T-helper 17 cell (primary cell): ENCODE results near the gene LILRA2. TPM values are rescaled to one million over a fixed set of nuclear protein-coding genes. Genes with fewer than 3 reads are reported as not detected.
A peak's percentile ranks its signal among the peaks of the same experiment; 100 is the strongest.
"Not testable (repeated sequence)": the region's sequence is repeated elsewhere in the genome, so short reads cannot be mapped to it uniquely, and the experiment has no call there.

Source experiments
- ATAC-seq: fragments of 150-1000 bp; cut with Tn5 transposase; 2 replicates; pipeline ENCODE4 v1.10.0; 2021; ENCODE audit warnings: mild to moderate bottlenecking, moderate library complexity
- DNase-seq, 3 donors: peaks; one replicate each; pipeline versions ENCODE4 v3.0.0 to v3.0.0-alpha.2; 2020 to 2021
- H3K9me3 ChIP-seq: one replicate; pipeline ENCODE4 v1.7.0; 2013; ENCODE audit warnings: low read length, mild to moderate bottlenecking; ENCODE audit not compliant: control insufficient read depth, poor library complexity, severe bottlenecking
- H3K27ac Mint-ChIP-seq: one replicate; pipeline ENCODE4 v1.8.0; 2022; ENCODE audit warnings: mild to moderate bottlenecking, moderate library complexity, mixed read lengths
- H3K27me3 Mint-ChIP-seq: one replicate; pipeline ENCODE4 v1.8.0; 2022; ENCODE audit warnings: mixed read lengths
- H3K36me3 Mint-ChIP-seq: one replicate; pipeline ENCODE4 v1.8.0; 2022; ENCODE audit warnings: low read depth, mixed read lengths
- H3K4me1 Mint-ChIP-seq: one replicate; pipeline ENCODE4 v1.8.0; 2022; ENCODE audit warnings: mild to moderate bottlenecking, mixed read lengths
- H3K4me3 Mint-ChIP-seq: one replicate; pipeline ENCODE4 v1.8.0; 2022; ENCODE audit warnings: mild to moderate bottlenecking, moderate library complexity, mixed read lengths
- total RNA-seq, 4 donors: library from RNA in 2 of 4; stranded (reverse) in 2 of 4; gene quantifications; one replicate each; pipeline ENCODE4 v1.2.3 and lab custom pipeline; 2022 to 2026

LILRA2 gene
- total RNA-seq, 2 donors from 2014 or later = 0.68 to 3.3 TPM

DNA sequence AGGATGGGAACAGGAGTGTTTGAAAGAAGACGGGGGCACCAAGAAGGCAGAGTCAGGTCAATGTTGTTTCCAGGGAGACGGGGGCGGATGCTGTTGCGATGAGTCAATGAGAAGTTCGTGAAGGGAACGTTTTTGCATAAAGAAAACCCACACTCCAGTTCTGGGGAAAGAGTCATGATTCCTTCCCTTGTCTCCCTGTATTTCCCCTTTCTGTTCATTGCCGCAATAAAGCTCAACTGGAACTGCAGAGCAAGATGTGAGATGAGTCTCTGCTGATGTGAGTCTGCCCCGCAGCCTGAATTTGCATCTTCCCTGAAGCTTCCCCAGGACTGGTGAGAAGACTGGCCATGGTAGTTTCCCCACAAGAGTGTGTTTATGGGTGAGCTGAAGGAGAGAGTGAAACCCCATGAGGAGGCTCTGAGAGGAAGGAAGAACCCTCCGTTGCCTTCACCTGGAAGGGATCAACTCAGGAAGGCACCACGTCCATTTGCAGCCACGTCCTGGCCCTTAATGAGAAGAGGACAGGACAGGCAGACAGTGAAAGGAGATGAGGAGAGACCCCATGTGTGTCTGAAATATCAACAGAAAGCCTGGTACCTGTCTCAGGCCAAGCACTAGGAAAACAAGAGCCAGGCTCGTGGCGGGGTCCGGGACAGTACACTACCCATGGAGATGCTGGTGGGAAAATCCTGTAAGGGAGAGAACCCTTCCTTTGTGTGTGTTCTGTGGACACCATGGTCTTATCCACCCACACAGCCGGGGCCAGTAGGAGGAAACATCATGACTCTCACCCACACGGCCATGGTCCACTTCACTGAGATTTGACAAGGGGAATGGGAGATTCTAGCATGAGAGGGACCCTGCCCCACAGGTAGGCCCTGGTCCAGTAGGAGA is 33.5 kb downstream of the LILRA2 start:
- ATAC-seq = no peak
- H3K4me1 Mint-ChIP-seq = no peaks in the 10 kb centered on the region
- no peaks in the 10 kb centered on the region for H3K9me3 ChIP-seq
- H3K27ac Mint-ChIP-seq = no peak overlapping the region
- DNase-seq = no peak
- peaks cover 15% of the 10 kb centered on the region for H3K27me3 Mint-ChIP-seq
- H3K36me3 Mint-ChIP-seq = peaks cover 4% of the 10 kb centered on the region
- no peak overlapping the region for H3K4me3 Mint-ChIP-seq

- Mint-ChIP-seq H3K4me3 (no peak overlapping the region), H3K36me3 (peaks cover 4% of the 10 kb centered on the region), H3K4me1 (no peaks in the 10 kb centered on the region), H3K27ac (no peak overlapping the region), H3K27me3 (peaks cover 15% of the 10 kb centered on the region)
- H3K9me3 ChIP-seq = no peaks in the 10 kb centered on the region
- ATAC-seq = no peak
- no peak for DNase-seq
Observed at GRCh38 chr19:54607785-54608150, 34.2 kb downstream of the LILRA2 start.

- ATAC-seq (no peak), DNase-seq (no peak)
- H3K4me3 Mint-ChIP-seq = no peak overlapping the region
- peaks cover 15% of the 10 kb centered on the region for H3K27me3 Mint-ChIP-seq
- peaks cover 4% of the 10 kb centered on the region for H3K36me3 Mint-ChIP-seq
- no peak overlapping the region for H3K27ac Mint-ChIP-seq
- H3K9me3 ChIP-seq = no peaks in the 10 kb centered on the region
- H3K4me1 Mint-ChIP-seq = no peaks in the 10 kb centered on the region
Observed at GRCh38 chr19:54608205-54608604, 34.6 kb downstream of the LILRA2 start.

DNA sequence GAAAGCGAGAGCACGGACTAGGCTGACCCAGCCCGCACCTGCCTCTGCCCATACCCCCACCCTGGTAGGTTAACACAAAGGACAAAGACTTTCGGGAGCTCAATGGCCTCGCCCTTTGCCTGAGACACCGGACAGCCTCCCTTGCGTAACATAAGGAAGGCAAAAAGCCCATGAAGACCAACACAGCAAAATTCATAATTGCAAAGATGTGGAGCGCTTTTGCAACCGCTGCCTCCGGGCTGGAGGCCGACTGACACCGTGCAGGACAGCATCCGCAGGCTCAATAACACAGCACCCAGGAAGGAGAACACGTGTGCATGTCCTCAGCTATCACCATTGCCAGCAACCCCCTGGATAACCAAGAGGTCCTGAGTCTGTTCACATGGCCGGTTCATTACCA is 35.2 kb downstream of the LILRA2 start:
- Mint-ChIP-seq H3K4me1 (no peaks in the 10 kb centered on the region), H3K27me3 (peaks cover 15% of the 10 kb centered on the region), H3K27ac (no peak overlapping the region), H3K36me3 (peaks cover 4% of the 10 kb centered on the region), H3K4me3 (no peak overlapping the region)
- no peak for ATAC-seq
- DNase-seq = no peak
- H3K9me3 ChIP-seq = no peaks in the 10 kb centered on the region

DNA sequence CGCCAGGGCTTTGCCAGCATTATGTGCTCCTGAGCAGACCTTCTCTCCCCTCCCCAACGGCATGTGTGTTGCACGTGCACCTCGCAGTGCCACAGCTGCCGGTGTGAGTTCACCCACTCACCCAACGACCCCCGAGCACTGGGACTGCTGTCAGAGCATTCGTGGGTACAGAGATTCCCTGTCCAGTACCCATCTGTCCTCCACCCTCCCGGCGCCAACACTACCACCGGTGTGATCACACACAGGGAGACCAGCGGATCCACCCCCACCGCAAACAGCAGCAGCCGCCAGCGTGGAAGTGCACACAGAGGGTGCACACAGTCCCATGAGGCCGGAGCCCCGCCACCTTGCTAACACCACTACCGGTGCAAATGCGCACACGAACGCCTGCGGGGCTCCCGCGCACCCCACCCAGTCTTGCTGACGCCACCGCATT is 35.8 kb downstream of the LILRA2 start:
- no peak for ATAC-seq
- Mint-ChIP-seq H3K4me1 (no peaks in the 10 kb centered on the region), H3K4me3 (no peak overlapping the region), H3K27me3 (peaks cover 15% of the 10 kb centered on the region), H3K27ac (no peak overlapping the region), H3K36me3 (peaks cover 4% of the 10 kb centered on the region)
- DNase-seq = no peak
- H3K9me3 ChIP-seq = no peaks in the 10 kb centered on the region

DNA sequence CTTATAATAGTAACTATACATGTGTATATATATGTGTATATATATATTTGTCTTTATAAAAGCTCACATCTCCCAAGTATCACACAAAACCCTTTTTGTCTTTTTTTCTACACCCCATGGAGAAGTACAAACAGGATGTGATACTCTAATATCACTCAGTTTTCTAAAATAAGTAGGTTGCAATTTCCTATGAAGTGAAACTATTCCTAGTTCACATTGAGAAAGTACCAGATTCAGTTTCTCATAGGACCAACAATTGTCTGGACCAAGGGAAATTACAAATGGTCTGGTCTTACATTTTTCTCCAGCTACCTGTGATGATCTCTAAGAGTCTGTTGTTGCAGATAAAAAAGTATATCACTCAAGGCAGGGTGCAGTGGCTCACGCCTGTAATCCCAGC is 38.8 kb downstream of the LILRA2 start:
- no peaks in the 10 kb centered on the region for H3K4me1 Mint-ChIP-seq

DNA sequence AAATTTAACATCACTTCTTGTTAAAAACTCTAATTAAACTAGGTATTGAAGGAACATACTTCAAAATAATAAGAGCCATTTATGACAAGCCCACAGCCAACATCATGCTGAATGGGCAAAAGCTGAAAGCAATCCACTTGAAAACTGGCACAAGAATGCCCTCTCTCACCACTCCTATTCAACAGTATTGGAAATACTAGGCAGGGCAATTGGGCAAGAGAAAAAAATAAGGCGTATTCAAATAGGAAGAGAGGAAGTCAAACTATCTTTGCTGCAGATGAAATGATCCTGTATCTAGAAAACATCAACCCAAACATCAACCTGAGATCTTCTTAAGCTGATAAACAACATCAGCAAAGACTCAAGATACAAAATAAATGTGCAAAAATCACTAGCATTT is 41.1 kb downstream of the LILRA2 start:
- Mint-ChIP-seq H3K4me3 (no peak overlapping the region), H3K27me3 (peaks cover 12% of the 10 kb centered on the region), H3K36me3 (peaks cover 3% of the 10 kb centered on the region), H3K4me1 (no peaks in the 10 kb centered on the region), H3K27ac (no peak overlapping the region)
- DNase-seq = no peak
- H3K9me3 ChIP-seq = no peaks in the 10 kb centered on the region
- ATAC-seq = no peak

More for the DNA sequence above, 38.8 kb downstream of the LILRA2 start:
- no peak overlapping the region for H3K27ac Mint-ChIP-seq
- H3K27me3 Mint-ChIP-seq = peaks cover 19% of the 10 kb centered on the region
- no peak for DNase-seq
- no peak for ATAC-seq
- no peaks in the 10 kb centered on the region for H3K9me3 ChIP-seq
- H3K4me3 Mint-ChIP-seq = no peak overlapping the region
- H3K36me3 Mint-ChIP-seq = peaks cover 4% of the 10 kb centered on the region

DNA sequence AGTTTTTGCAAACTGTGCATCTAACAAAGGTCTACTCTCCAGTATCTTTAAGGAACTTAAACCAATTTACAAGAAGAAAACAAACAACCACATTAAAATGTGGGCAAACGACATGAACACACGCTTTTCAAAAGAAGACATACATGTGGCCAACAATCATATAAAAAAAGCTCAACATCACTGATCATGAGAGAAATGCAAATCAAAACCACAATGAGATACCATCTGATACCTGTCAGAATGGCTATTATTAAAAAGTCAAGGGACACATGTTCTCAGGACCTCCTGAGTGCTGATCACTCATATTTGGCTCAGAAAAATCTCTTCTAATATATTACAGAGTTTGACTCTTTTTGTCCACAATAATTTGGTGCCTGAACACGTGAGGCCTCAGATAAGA is 42.5 kb downstream of the LILRA2 start:
- no peak overlapping the region for H3K4me3 Mint-ChIP-seq
- ATAC-seq = no peak
- H3K27ac Mint-ChIP-seq = no peak overlapping the region

GRCh38 chr19:54616821-54617560 is 43.4 kb downstream of the LILRA2 start:
- ATAC-seq = no peak
- DNase-seq = no peak
- Mint-ChIP-seq H3K27ac (no peak overlapping the region), H3K4me1 (no peaks in the 10 kb centered on the region), H3K4me3 (peak overlapping the region; percentile 28), H3K27me3 (peaks cover 19% of the 10 kb centered on the region), H3K36me3 (no peaks in the 10 kb centered on the region)
- no peaks in the 10 kb centered on the region for H3K9me3 ChIP-seq

More for the DNA sequence above, 42.5 kb downstream of the LILRA2 start:
- no peaks in the 10 kb centered on the region for H3K36me3 Mint-ChIP-seq
- DNase-seq = no peak
- no peaks in the 10 kb centered on the region for H3K4me1 Mint-ChIP-seq
- H3K9me3 ChIP-seq = no peaks in the 10 kb centered on the region
- H3K27me3 Mint-ChIP-seq = peaks cover 10% of the 10 kb centered on the region

- no peaks in the 10 kb centered on the region for H3K9me3 ChIP-seq
- ATAC-seq = no peak
- DNase-seq = no peak
- no peaks in the 10 kb centered on the region for H3K36me3 Mint-ChIP-seq
- peaks cover 39% of the 10 kb centered on the region for H3K27me3 Mint-ChIP-seq
- peaks cover 2% of the 10 kb centered on the region for H3K4me1 Mint-ChIP-seq
- H3K4me3 Mint-ChIP-seq = no peak overlapping the region
- H3K27ac Mint-ChIP-seq = no peak overlapping the region
Observed at GRCh38 chr19:54620464-54620863, 46.9 kb downstream of the LILRA2 start.

DNA sequence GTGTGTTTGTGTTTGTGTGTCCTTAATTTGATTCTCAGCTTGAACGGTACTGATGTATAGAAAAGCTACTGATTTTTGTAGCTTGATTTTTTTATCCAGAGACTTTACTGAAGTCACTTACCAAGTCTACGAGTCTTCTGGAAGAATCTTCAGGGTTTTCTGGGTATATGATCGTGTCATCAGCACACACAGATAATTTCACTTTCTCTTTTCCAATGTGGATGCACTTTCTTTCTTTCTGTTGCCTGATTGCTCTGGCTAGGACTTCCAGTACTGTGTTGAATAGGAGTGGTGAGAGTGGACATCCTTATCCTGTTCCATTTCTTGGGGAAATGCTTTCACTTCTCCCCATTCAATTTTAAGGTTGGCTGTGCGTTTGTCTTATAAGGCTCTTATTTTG is 48.8 kb downstream of the LILRA2 start:
- no peak for ATAC-seq
- no peak for DNase-seq
- H3K9me3 ChIP-seq = no peaks in the 10 kb centered on the region
- Mint-ChIP-seq H3K4me1 (peaks cover 2% of the 10 kb centered on the region), H3K27ac (no peak overlapping the region), H3K36me3 (no peaks in the 10 kb centered on the region), H3K4me3 (no peak overlapping the region), H3K27me3 (peaks cover 38% of the 10 kb centered on the region)

GRCh38 chr19:54624234-54624633 is 50.6 kb downstream of the LILRA2 start:
- H3K9me3 ChIP-seq, H3K4me1 Mint-ChIP-seq, H3K4me3 Mint-ChIP-seq, H3K36me3 Mint-ChIP-seq, H3K27ac Mint-ChIP-seq, DNase-seq: not testable (repeated sequence)
- ATAC-seq = peak; percentile 46
- peaks cover 53% of the 10 kb centered on the region for H3K27me3 Mint-ChIP-seq

DNA sequence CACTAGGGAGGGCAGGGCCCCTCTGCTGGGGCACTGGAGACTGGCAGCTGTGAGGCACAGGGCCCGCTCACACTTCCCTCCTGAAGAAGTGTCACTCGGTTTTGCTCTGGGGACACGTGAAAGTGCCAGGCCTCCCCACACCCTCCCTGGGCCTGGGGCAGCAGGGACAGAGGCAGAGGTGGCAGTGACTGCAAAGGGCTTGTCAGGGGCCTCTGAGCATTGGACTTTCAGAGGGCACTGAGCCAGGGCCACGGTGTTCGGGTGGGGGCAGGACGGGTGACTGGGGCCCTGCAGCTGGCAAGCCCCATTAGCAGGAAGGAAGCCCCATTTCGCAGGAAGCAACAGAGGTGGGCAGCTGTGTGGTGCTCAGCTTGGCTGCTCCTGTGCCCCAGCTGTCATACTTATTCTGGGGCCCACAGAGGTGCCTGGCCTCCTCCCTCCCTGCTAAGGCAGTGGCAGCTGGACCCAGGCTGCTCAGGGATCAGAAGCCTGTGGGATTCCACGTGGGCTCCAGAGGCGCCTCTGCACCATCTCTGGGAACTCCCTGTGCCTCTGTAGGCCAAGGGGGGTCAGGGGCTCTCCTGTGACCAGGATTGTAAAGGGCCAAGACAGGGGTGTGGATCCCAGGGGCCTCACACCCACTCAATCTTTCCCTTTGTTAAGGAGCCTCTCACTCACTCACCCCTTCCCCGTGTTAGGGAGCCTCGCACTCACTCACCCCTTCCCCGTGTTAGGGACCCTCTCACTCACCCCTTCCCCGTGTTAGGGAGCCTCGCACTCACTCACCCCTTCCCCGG is 51.5 kb downstream of the LILRA2 start:
- DNase-seq, H3K27ac Mint-ChIP-seq, H3K9me3 ChIP-seq, H3K4me3 Mint-ChIP-seq, H3K4me1 Mint-ChIP-seq, H3K36me3 Mint-ChIP-seq: not testable (repeated sequence)
- ATAC-seq = peak; percentile 67
- peaks cover 60% of the 10 kb centered on the region for H3K27me3 Mint-ChIP-seq
